NCI-H1436 treated with DMSO at 0.1 percent for 48 hours (cell line): ENCODE measurements around the gene LCA5.
"Not testable (repeated sequence)": the region's sequence is repeated elsewhere in the genome, so short reads cannot be mapped to it uniquely, and the experiment has no call there.

Experiments
- DNase-seq: peaks from one replicate; lab custom pipeline; 2025; lab: John Stamatoyannopoulos, UW

The LCA5 gene

DNA sequence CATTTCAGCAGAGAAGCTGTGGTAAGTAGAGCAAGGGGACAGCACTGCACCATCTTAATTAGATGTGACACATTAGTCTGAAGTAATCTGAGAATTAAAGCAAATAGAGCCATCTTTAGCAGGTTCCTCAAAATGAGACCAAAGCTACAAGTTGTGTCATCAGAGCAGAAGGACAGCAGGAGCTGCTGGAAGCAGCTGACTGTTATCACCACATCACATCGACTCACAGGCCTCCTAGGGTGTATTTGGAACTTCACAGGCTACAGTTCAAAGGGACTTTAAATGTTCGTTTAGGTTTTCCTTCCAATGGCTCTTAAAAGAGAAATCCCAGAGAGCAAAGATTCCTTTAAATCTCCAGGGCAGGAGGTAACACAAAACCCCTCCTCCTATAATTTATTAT lies 69.5 kb downstream of the LCA5 start:
- no peak for DNase-seq

DNA sequence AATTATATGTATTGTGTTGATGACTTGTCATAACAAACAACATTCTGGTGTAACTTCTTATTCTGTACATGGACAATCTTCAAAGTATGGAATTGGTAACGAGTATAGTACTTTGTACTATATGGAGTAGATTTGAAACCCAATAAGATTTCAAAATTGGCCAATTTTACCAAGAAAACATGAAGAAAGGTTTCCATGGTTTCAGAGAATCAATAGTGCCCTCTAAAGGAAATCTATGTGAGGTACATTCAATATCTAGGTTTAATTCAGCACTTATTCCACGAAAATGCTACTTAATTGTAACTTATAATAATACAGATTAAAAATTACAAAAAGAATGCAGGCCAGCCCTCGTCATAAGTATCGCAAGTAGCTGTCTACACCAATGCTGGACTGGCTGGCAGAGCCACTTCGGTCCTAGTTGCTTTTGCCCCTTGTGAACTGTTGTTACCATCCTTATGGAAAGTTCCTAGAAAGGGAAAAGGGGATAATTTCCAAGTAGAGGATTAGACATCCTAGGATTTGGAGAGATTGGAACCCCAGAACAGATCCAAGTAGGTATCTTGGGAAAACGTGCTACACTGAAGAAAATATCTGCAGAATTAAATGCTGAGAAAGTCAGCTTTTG lies 70.9 kb downstream of the LCA5 start:
- DNase-seq = no peak

DNA sequence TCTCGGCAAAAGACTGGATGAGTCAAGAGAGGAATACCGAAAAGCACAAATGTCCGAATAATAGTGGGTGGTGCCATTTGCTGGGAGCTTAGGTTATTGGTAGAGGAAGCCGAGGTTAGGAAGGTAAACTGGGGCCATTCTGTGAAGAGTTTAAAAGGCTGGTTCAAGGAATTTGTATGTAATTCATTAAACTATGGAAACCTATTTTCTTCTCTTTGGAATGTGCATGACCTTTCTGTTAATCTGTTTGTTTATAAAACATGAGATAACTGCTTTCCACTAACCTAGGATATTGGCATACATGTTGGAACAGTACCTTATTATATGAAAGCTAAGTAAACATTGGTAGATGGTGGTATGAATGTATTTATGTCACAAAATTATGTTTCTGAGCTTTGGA lies 71.8 kb downstream of the LCA5 start:
- DNase-seq = no peak

DNA sequence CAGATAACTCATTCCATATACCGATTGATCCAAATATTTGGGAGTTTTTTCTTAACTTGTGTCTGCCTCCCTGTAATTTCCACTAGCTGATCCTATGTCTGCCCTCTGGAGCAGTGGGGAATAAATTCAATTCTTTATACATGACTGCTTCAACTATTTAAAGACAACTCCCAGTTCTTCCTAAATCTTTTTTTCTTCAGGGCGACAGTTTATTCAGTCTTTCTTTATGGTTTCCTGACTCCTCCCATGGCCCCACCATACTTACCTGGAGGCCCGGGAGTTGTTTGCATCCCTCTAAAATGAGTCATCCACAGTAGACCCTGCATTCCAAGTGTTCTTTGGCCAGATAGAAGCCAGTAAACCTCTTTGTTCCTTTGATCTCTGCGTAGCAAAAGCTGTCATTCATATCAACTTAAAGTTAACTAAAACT lies 73.6 kb downstream of the LCA5 start:
- no peak for DNase-seq

DNA sequence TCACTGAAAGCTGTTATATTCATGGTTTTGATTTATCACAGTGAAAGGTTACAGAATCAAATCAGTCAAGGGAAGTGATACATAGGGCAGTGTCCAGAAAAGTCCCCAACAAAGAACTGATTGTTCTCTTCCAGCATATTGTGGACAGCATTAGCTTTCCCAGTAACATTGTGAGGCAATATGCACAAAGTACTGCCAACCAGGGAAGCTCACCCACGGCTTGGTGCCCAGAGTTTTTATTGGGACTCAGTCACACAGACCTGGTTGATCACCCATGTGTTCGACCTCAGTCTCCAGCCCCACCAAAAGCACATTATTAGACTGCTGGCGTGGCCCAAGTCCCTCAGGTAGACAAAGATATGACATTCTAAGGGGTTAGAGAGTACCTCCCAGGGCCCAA lies 76.0 kb downstream of the LCA5 start:
- no peak for DNase-seq

DNA sequence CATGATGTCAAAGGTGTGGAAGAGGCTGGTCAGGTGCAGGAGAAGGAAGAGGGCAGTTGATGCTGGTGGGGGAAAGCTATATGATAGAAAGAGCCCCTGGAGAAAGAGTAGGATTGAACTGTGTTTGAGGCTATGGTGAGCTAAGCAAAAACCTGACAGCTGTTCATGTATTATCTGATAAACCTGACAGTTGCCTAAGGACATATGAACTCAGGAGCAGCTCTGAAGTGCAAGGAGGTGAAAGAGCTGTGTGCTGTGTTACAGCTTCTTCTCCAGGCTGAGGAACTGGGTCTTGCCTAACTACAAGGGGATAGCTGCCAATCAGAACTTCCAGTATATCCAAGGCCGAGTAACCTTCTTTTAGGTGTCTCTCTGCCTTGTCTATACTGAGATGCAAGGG lies 81.8 kb downstream of the LCA5 start:
- DNase-seq = no peak

DNA sequence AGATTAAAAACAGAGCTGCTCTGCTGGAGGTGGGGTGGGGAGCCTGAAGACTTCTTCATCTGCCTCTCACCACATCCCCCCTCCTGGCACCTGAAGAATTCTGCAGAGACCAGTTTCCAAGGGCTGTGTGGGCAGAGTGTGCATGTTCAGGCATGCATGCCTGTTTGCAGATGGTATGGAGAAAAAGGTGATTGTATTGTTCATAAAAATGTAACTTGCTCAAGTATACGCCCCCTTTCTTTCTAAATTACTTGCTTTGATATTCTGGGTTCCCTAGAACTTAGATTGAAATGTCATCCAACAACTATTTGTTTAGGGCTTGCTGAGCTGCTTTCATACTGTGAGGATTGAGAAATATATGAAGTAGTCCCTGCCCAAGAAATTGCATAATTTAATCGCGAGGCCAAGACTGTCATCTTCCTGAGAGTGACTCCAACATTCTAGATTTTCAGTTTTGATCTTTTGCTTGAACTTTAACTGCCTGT lies 83.6 kb downstream of the LCA5 start:
- DNase-seq = no peak

DNA sequence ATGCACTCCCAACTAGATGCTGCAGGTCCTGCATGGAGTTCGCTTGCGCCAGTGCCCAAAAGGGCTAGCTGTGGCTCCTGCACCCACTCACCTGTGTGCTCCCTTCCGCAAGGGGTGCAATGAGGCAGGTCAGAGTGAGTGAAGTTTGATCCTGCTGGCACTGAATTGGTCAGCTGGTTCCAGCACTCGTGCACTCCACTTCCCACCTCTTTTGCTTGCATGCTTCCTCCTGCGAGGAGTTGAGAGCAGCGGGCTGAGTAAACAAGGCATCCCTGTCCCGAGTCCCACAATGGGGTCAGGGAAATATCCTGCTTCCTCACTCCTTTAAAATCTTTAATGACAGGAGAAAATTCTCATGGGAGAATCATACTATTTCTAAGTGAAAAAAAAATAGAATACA lies 86.2 kb downstream of the LCA5 start:
- DNase-seq = no peak

DNA sequence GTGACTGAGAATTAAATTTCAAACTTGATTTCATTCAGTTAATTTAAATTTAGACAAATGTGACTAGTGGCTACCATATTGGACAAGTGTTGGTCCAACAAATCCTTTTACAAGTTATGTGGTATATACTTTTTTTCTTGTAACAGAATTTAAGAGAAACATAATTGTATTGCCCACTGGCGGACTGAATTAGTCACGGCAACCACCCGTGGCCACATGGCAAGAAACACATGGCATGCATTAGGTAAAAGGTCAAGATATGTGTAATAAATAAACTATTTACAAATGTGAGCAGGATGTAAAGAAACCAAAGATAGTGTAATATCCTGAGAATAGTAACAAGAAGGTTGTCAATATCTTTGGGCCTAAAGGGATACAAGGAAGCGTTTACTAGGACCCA lies 91.2 kb downstream of the LCA5 start:
- DNase-seq = no peak

DNA sequence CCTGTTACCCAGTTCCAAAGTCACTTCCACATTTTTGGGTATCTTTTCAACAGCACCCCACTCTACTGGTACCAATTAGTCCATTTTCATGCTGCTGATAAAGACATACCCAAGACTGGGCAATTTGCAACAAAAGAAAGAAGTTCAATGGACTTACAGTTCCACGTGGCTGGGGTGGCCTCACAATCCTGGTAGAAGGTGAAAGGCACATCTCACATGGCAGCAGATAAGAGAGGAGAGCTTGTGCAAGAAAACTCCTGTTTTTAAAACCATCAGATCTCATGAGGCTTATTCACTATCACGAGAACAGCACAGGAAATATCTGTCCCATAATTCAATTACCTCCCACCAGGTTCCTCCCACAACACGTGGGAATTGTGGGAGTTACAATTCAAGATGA lies 93.4 kb downstream of the LCA5 start:
- not testable (repeated sequence) for DNase-seq

DNA sequence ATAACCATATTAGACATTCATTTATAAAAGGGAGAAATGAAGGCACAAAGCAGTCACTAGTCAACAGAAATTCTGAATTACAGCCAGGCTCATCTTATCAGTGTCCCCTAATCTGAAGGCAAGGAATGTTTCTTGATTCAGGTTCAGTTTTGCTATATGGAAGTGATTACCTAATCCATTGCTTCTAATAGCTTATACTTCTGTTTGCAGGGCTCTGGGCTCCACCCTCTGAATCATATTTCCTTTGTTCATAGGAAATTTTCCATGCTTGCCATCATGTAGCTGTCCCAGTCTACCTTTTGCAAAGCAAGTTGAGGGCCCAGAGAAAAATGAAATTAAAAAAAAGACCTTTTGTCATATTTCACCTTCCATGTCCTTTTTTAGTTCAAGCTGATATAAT lies 96.0 kb downstream of the LCA5 start:
- DNase-seq = no peak

DNA sequence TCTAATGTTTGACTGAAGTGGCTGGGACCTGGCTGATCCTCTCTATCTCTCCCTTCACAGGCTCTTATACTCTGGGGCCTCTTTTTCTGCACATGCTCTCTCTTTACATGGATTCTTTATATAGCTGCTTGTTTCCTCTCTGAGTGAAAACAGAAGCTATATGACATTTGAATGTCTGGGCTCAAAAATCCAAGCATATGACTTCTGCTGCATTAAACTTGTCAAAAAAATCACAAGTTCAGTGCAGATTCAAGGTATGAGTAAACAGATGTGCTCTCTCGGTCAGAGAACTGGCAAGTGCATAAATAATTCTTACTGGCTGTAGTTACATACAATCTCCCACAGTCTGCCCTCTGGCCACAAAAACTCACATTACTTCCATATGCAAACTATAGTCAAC lies 96.6 kb downstream of the LCA5 start:
- no peak for DNase-seq

DNA sequence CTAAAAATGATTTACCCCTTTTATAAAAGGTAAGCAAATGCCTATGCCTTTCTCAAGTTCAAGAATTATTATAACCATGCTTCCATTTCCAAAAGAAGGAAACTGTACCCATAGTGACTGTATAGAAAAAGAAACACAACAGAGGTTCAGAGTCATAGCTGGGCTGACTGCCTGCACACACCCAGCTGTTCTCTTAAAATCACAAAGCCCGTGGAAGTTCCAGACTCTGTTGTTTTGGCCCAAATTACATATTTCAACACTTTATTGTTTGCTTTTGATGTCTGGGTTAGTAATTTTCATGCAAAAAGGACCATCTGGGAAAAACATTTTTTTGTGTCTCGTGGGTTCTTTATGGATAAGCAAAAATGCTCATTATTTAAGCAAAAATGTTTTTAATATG lies 99.2 kb downstream of the LCA5 start:
- DNase-seq = no peak

DNA sequence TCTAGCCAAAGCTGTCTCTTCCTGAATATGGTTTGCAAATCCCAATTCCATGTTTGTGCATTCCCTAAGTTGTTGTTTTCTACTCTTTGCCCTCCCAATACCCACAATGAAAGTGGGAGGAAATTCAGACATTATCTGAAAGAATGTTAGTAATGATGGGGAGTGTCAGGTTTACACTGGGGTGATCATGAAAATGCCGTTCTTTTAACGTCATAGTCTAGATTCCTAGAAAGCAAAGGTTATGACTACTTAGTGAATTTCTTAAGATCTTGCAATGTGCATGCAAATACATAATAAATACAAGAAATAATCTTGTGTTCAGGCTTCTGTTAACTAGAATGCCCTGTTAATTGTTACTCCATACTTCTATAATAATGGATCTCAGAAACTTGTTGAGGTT lies 101.0 kb downstream of the LCA5 start:
- no peak for DNase-seq

DNA sequence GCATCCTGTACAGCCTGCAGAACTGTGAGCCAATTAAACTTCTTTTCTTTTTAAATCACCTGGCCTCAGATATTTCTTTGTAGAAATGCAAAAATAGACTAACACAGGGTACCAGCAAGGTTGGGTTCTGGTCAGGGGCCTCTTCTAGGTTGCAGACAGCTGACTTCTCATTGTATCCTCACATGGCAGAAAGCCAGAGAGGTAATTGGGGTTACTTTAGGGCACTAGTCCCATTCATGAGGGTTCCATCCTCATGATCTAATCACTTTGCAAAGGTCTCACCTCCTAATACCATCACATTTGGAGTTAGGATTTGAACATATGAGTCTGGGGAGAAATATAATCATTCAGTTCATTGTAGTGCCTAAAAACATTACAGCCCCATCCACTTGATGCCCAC lies 101.5 kb downstream of the LCA5 start:
- no peak for DNase-seq
